HG03520 (cell line): ENCODE measurements around the gene GARNL3.
A peak's percentile ranks its signal among the peaks of the same experiment; 100 is the strongest.

Experiments
- ATAC-seq: cut with Tn5 transposase; IDR thresholded peaks from one replicate; pipeline ENCODE4 v1.9.1; 2021; ENCODE audit warnings: mild to moderate bottlenecking, moderate library complexity; ENCODE audit not compliant: unreplicated experiment

The GARNL3 gene

DNA sequence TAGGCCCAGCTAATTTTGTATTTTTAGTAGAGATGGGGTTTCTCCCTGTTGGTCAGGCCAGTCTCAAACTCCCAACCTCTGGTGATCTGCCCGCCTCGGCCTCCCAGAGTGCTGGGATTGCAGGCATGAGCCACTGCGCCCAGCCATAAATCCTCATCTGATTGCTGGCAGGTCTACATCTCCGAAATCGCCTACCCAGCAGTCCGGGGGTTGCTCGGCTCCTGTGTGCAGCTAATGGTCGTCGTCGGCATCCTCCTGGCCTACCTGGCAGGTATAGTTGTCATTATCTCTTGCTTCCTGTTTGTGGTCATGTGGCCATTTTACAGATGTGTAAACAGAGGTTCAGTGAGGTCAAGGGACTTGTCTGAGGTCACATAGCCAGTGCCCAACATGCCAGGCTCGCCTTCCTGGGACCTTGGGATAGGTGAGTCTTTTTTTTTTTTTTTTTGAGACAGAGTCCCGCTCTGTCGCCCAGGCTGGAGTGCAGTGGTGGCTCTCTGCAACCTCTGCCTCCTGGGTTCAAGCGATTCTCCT, 135.2 kb downstream of the GARNL3 start:
- no peak for ATAC-seq

- ATAC-seq = no peak
These were observed 138.0 kb downstream of the GARNL3 start for GRCh38 chr9:127402401-127403090.

DNA sequence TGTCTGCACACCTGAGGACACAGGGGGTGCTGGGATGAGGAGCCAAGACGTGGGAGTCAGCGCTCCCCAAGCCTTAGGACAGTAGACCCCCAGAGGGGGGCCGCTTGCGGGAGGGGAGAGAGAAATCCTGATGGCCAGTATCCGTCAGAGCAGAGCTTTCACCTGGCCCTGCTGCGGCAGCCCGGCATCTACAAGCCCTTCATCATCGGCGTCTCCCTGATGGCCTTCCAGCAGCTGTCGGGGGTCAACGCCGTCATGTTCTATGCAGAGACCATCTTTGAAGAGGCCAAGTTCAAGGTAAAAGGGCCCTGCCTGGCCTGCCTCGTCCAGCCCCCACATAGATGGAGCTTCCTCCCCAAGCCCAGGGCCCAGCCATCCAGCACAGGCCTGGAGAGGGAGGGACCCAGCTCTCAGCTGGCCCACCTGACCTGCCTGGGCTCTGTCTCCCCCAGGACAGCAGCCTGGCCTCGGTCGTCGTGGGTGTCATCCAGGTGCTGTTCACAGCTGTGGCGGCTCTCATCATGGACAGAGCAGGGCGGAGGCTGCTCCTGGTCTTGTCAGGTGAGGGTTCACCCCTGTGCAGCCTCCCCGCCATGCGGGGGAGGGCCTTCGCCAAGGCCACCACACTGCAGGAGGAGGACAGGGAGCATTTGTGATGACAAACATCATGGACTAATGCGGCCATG, 139.1 kb downstream of the GARNL3 start:
- ATAC-seq = no peak

GRCh38 chr9:127404631-127405030, 140.1 kb downstream of the GARNL3 start:
- no peak for ATAC-seq

DNA sequence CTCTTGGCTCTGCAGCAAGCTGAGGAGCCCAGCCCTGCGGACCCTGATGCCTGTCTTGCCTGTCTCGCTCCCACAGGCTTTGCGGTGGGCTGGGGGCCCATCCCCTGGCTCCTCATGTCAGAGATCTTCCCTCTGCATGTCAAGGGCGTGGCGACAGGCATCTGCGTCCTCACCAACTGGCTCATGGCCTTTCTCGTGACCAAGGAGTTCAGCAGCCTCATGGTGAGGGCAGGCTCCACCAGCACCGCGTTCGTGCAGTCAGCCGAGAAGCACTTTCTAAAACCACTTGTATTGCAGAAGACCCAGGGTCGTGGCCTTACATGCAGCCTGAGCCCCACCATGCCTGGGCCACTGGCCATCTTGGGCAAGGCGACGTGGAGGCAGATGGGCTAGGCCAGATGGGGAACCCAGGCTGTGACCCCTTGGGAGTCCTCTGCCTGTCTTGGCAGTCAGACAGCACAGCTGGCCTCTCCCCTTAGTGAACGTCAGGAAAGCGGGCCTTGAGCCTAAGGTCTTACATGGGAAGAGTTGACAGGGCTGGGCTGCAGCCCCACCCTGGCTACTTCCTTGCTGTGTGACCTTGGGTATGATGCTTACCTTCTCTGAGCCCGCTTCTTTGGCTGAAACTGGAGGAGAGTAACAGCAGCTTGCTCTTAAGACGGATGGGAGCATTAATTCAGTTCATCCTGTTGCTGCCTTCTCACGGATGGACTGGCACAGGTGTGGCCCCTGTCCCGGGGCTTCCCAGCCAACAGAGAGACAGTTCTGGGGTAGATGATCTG, 141.0 kb downstream of the GARNL3 start:
- ATAC-seq = no peak

GRCh38 chr9:127406799-127407491, 142.4 kb downstream of the GARNL3 start:
- ATAC-seq = no peak

DNA sequence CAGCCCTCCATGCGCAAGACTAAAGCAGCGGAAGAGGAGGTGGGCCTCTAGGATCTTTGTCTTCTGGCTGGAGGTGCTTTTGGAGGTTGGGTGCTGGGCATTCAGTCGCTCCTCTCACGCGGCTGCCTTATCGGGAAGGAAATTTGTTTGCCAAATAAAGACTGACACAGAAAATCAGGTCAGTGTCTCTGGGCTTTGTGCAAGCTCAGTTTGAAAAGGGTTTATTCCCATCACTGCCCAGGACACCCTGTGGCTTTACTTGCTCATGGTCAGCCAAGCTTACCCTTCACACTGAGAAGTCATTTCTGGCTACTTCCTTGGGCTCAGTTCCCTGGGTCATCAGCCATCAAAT, 142.9 kb downstream of the GARNL3 start:
- no peak for ATAC-seq

GRCh38 chr9:127411122-127411521, 146.5 kb downstream of the GARNL3 start:
- ATAC-seq = no peak

- no peak for ATAC-seq
These were observed 150.6 kb downstream of the GARNL3 start for GRCh38 chr9:127415141-127415540.

- no peak for ATAC-seq
These were observed 151.1 kb downstream of the GARNL3 start for GRCh38 chr9:127415657-127416056.

DNA sequence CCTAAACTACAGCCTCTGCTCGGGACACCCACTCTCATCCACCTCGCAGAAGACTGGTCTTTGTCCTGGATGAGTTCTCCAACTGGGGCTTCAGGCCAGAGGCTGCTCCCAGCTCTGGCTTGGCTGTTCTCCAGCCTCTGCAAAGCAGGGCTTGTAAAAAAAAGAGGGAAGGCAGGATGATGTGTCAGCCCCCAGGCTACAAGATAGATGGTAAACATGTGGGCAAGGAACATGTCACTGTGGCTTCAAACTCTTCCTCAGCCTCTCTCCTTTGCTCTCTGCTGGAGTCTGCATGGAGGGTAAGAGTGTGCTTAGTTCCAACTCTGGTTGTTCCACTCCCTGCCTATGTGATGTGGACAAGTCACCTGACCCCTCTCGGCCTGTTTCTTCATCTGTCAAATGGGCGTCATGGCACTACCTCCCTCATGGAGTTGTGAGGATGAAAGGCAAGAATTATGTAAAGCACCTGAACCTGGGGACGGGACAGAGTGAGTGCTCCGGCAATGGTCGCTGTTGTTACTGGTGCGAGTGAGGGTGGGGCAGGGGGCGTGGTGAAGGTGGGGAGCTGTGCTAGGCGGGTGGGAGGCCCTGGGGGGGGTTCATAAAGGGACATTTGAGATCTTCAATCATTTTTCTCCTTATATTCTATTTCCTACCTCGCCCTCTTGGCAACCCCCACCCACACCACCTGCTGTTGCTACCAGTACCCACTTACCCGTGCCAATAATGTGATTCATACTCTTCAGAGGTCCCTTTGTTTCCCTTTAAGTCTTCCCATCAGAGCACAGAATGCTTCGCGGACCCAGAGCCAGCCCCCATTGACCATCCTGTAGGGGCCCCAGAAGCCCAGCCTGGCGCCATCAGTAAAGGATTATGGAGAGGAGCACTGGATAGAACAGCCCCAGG, 152.8 kb downstream of the GARNL3 start:
- no peak for ATAC-seq

DNA sequence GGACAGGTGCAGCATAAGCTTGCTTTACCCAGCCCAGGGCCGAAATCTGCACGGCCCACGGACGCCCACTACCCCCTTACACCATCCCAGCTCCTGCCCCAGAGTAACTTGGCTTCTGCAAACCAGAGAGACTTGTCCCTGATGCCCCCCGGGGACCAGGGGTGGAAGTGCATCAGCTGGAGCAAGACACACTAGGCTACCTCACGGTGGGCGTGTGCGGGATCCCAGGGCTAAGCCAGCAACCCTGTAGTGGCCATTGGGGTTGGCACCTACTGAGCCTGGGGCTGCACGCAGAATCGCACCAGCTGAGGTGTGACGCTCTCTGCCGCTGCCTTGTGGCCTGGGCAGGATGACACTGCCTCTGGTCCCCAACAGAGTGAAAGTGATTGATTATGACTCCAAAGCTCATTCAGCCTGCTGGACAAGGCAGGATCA, 153.5 kb downstream of the GARNL3 start:
- no peak for ATAC-seq

DNA sequence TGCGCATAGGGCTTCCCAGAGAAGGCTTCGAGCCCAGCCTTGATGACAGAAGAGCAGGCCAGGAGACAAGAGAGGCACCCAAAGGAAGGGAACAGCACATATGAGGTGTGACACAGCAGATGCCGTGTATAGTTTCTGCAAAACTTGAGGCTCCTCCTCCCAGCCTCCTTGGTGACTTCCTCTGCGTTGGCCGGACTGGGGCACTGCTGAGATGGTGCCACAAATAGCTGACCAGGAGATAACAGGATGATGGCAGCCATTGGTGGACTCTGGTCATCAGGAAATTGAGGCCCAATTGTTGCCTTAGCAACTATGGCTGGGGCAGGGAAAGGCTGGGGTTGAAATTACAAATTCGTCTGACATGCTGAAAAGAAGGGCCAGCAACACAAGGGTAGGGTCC, 154.8 kb downstream of the GARNL3 start:
- no peak for ATAC-seq

GRCh38 chr9:127421057-127421456, 156.5 kb downstream of the GARNL3 start:
- ATAC-seq = no peak

DNA sequence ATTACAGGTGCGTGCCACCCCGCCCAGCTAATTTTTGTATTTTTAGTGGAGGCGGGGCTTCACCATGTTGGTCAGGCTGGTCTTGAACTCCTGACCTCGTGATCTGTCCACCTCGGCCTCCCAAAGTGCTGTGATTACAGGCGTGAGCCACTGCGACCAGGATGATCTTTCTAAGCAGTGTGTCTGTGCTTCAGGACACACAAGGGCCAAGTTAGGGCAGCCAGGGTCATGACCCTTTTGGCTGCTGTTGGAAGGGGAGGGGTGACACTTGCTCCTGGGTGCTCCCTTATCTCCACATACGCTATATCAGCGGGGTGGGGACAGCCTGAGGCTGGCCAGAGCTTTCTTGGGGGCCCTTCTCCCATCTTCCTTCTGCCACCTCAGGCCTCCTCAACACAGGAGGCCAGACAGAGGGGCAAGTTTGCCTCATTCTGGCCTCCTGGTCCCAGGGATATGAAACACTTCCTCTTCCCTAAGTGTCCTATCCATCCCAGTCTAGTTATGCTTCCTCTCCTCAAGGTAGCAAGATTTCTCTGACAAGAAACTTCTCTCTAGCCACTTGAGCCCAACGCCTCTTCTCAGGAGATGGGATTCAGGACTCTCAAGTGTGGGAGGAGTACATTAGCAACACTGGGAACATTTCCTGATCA, 157.7 kb downstream of the GARNL3 start:
- no peak for ATAC-seq

- ATAC-seq = no peak
These were observed 158.2 kb downstream of the GARNL3 start for GRCh38 chr9:127422787-127423186.

GRCh38 chr9:127423476-127423933, 158.9 kb downstream of the GARNL3 start:
- ATAC-seq = no peak

- peak; percentile 77 for ATAC-seq
These were observed 159.5 kb downstream of the GARNL3 start, which contains the start of gene ZNF79 for GRCh38 chr9:127423934-127424675. TSS of gene ZNF79 (plus strand) at chr9:127424382. CDS start at chr9:127424788, 406 bp downstream.

GRCh38 chr9:127424676-127424999, 160.1 kb downstream of the GARNL3 start:
- no peak for ATAC-seq
